K562 (cell line): ENCODE results near the gene ANKRD13B. TPM values are rescaled to one million over a fixed set of nuclear protein-coding genes. Genes with fewer than 3 reads are reported as not detected.
A peak's percentile ranks its signal among the peaks of the same experiment; 100 is the strongest.

ENCODE experiments used
- CBFB ChIP-seq: sonication (generic); formaldehyde crosslinking; IDR thresholded peaks from 2 replicates; pipeline ENCODE4 v1.4.0; 2020; ENCODE audit warnings: mild to moderate bottlenecking, missing genetic modification reagents
- HMG20A ChIP-seq: fragments of 450-650 bp; formaldehyde crosslinking; conservative IDR thresholded peaks from 2 replicates; pipeline ENCODE4 v1.4.0; 2020; ENCODE audit warnings: mild to moderate bottlenecking, mixed read lengths
- HNRNPH1 ChIP-seq: fragments of 200-400 bp; formaldehyde crosslinking; optimal IDR thresholded peaks from 2 replicates; pipeline ENCODE3; 2017; ENCODE audit warnings: low read depth, mild to moderate bottlenecking, low read length, moderate library complexity
- NFIX ChIP-seq: fragments of 250-450 bp; sonication (Bioruptor Pico); IDR thresholded peaks from 2 replicates; pipeline ENCODE4 v1.4.0; 2020; ENCODE audit warnings: low read depth, mild to moderate bottlenecking, moderate library complexity
- NR2C2 ChIP-seq, 2 experiments: fragments of 200-800 bp in 1 of 2; sonication (Bioruptor generic) in 1 of 2; sonication (generic) in 1 of 2; formaldehyde crosslinking in 1 of 2; IDR thresholded peaks; 2 replicates each; pipeline versions ENCODE4 v1.6.1 to v1.8.0; 2016 to 2022; ENCODE audit warnings: mild to moderate bottlenecking in 1 of 2, missing compliant biosample characterization in 1 of 2, missing genetic modification characterization in 1 of 2, missing genetic modification reagents in 1 of 2
- PML ChIP-seq: IDR thresholded peaks from 2 replicates; pipeline ENCODE4 v1.6.1; 2012; ENCODE audit warnings: low read length, inconsistent platforms
- POLR2G ChIP-seq: fragments of 200-400 bp; formaldehyde crosslinking; IDR thresholded peaks from 2 replicates; pipeline ENCODE4 v1.6.1; 2017; ENCODE audit warnings: low read depth, mild to moderate bottlenecking, antibody characterized with exemption, low read length, moderate library complexity
- RBM22 ChIP-seq: fragments of 200-400 bp; formaldehyde crosslinking; IDR thresholded peaks from 2 replicates; pipeline ENCODE4 v1.6.1; 2018; ENCODE audit warnings: low read length, low read depth; ENCODE audit not compliant: poor library complexity, severe bottlenecking
- SMC3 ChIP-seq: conservative IDR thresholded peaks from 2 replicates; pipeline ENCODE4 v1.6.1; 2011; ENCODE audit warnings: low read depth, low read length, improper control_type of control experiment; ENCODE audit not compliant: insufficient read depth
- STAG1 ChIP-seq: sonication (generic); formaldehyde crosslinking; IDR thresholded peaks from 2 replicates; pipeline ENCODE4 v1.5.0; 2020; ENCODE audit warnings: missing genetic modification reagents, borderline replicate concordance
- THRB ChIP-seq: fragments of 450-650 bp; formaldehyde crosslinking; conservative IDR thresholded peaks from 2 replicates; pipeline ENCODE4 v1.4.0; 2022; ENCODE audit warnings: mild to moderate bottlenecking, missing genetic modification characterization
- ZNF174 ChIP-seq: fragments of 250-450 bp; sonication (Bioruptor Pico); IDR thresholded peaks from 2 replicates; pipeline ENCODE4 v1.4.0; 2020; ENCODE audit warnings: mild to moderate bottlenecking
- ZNF274 ChIP-seq: IDR thresholded peaks from 2 replicates; pipeline ENCODE4 v1.6.1; 2011; ENCODE audit warnings: low read depth, mild to moderate bottlenecking, low read length, moderate library complexity, borderline replicate concordance
- ZNF282 ChIP-seq: sonication (generic); formaldehyde crosslinking; IDR thresholded peaks from 2 replicates; pipeline ENCODE4 v1.8.1; 2023; ENCODE audit warnings: missing genetic modification reagents
- ZNF785 ChIP-seq: fragments of 250-450 bp; sonication (Bioruptor Pico); IDR thresholded peaks from 2 replicates; pipeline ENCODE4 v1.4.0; 2020; ENCODE audit warnings: mild to moderate bottlenecking
- polyA plus RNA-seq, 8 experiments: library from polyadenylated mRNA; depleted of rRNA in 4 of 8; stranded (reverse) in 5 of 8; unstranded in 3 of 8; fragments of >200 nt; fragmentation: Nextera tagmentation in 2 of 8; fragmentation: Illumina TruSeq in 1 of 8; extraction: Ambion mirVana in 2 of 8; extraction: Trizol in 1 of 8; gene quantifications; 2 replicates each; pipeline versions ENCODE4 v1.2.1 to v1.2.3, GENCODE V29; 2011 to 2014; ENCODE audit warnings: inconsistent platforms in 1 of 8, missing spikeins in 1 of 8
- total RNA-seq, 7 experiments: library from RNA; depleted of rRNA in 6 of 7; stranded (reverse); fragments of >200 nt in 6 of 7; fragmentation: Illumina TruSeq in 2 of 7; extraction: Trizol in 2 of 7; gene quantifications; 2 replicates each; pipeline versions ENCODE4 v1.2.1 to v1.2.3, GENCODE V29; 2011 to 2021; ENCODE audit warnings: low replicate concordance in 1 of 7
- TF ChIP-seq, protein P1 (sequence below): fragments of 450-650 bp; IDR thresholded peaks from 2 replicates; pipeline ENCODE4 v1.6.1; 2016; ENCODE audit warnings: low read depth, mild to moderate bottlenecking, moderate library complexity
- TF ChIP-seq, protein P2 (sequence below): sonication (generic); formaldehyde crosslinking; IDR thresholded peaks from 2 replicates; pipeline ENCODE4 v1.8.0; 2022; ENCODE audit warnings: mild to moderate bottlenecking, missing genetic modification reagents
- TF ChIP-seq, protein P3 (sequence below), 2 experiments: fragments of 450-650 bp in 1 of 2; IDR thresholded peaks; 2 replicates each; pipeline ENCODE4 v1.6.1; 2011 to 2017; ENCODE audit warnings: low read depth in 2 of 2, antibody characterized with exemption in 1 of 2, borderline replicate concordance in 1 of 2, low read length in 1 of 2, mild to moderate bottlenecking in 1 of 2, mixed read lengths in 1 of 2; ENCODE audit not compliant: control insufficient read depth in 1 of 2

ANKRD13B gene
- total and polyA plus RNA-seq, 9 of the 15 experiments (the other 6 are each of a cell fraction or from before 2014, with no cell fraction given), result 0.15 to 28.1 (median 4.6) TPM

DNA sequence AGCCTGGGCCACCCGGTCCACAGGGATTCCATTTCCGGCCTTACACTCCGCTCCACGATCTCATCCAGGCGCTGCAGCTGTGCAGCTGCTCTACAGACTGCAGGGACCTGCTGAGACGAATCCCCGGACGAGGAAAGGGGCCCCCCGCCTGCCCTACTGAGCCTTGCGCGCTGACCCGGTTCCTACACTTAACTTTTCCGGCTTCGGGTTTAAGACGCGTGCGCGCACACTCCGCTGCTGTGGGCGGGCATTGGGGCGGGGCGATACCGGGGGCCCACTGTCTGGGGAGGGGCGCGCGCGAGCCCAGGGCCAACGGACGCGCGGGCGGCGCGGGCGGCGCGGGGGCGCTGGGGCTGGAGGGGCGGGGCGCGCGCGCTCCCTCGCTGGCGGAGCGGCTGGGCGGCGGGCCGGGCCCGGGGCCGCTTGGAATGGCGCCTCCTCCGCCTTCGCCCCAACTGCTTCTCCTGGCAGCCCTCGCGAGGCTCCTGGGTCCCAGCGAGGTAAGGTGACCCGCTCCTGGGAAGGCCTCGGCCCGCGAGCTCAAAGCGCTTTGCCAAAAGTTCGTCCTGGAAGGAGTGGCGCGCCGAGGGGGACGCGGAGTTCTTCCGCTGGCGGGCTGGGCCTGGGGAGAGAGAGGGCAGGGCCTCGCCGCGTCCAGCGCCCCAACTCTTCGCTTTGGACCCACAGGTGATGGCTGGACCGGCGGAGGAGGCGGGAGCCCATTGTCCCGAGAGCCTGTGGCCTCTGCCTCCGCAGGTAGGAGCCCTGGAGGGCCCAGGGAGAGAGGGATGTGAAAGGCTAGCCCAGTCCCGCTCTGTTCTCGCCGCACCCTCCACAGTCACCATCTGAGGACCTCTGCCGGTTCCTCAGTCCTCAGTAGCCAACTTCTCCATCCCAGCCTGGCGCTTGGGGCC is 24.3 kb upstream of the ANKRD13B start, which contains the start of gene TP53I13 (continued):
- TF ChIP-seq THRB (CRISPR knock-in tag), result no peak
- no peak for TF ChIP-seq CBFB (CRISPR knock-in tag)
- no peak for TF ChIP-seq HMG20A
- TF ChIP-seq, protein P1, sequence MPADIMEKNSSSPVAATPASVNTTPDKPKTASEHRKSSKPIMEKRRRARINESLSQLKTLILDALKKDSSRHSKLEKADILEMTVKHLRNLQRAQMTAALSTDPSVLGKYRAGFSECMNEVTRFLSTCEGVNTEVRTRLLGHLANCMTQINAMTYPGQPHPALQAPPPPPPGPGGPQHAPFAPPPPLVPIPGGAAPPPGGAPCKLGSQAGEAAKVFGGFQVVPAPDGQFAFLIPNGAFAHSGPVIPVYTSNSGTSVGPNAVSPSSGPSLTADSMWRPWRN, result no peak
- TF ChIP-seq STAG1, result no peak
- no peak for TF ChIP-seq NFIX
- TF ChIP-seq ZNF274, result no peak
- TF ChIP-seq HNRNPH1, result no peak
- TF ChIP-seq, protein P2, sequence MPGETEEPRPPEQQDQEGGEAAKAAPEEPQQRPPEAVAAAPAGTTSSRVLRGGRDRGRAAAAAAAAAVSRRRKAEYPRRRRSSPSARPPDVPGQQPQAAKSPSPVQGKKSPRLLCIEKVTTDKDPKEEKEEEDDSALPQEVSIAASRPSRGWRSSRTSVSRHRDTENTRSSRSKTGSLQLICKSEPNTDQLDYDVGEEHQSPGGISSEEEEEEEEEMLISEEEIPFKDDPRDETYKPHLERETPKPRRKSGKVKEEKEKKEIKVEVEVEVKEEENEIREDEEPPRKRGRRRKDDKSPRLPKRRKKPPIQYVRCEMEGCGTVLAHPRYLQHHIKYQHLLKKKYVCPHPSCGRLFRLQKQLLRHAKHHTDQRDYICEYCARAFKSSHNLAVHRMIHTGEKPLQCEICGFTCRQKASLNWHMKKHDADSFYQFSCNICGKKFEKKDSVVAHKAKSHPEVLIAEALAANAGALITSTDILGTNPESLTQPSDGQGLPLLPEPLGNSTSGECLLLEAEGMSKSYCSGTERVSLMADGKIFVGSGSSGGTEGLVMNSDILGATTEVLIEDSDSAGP (CRISPR knock-in tag), result no peak
- no peak for TF ChIP-seq ZNF174
- TF ChIP-seq NR2C2 (CRISPR knock-in tag; IDR thresholded peaks at IDR 0.05), result no peak
- TF ChIP-seq NR2C2 (tag; IDR thresholded peaks at IDR 0.05), result no peak; the same call in 1 of the 2 replicates
- peak; percentile 83 for TF ChIP-seq POLR2G
- no peak for TF ChIP-seq ZNF785
- TF ChIP-seq RBM22, result no peak
- TF ChIP-seq, protein P3, sequence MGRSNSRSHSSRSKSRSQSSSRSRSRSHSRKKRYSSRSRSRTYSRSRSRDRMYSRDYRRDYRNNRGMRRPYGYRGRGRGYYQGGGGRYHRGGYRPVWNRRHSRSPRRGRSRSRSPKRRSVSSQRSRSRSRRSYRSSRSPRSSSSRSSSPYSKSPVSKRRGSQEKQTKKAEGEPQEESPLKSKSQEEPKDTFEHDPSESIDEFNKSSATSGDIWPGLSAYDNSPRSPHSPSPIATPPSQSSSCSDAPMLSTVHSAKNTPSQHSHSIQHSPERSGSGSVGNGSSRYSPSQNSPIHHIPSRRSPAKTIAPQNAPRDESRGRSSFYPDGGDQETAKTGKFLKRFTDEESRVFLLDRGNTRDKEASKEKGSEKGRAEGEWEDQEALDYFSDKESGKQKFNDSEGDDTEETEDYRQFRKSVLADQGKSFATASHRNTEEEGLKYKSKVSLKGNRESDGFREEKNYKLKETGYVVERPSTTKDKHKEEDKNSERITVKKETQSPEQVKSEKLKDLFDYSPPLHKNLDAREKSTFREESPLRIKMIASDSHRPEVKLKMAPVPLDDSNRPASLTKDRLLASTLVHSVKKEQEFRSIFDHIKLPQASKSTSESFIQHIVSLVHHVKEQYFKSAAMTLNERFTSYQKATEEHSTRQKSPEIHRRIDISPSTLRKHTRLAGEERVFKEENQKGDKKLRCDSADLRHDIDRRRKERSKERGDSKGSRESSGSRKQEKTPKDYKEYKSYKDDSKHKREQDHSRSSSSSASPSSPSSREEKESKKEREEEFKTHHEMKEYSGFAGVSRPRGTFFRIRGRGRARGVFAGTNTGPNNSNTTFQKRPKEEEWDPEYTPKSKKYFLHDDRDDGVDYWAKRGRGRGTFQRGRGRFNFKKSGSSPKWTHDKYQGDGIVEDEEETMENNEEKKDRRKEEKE (IDR thresholded peaks at IDR 0.05; ENCODE audit: borderline replicate concordance in 1 of 2, control insufficient read depth in 1 of 2, low read depth in 2 of 2, low read length in 1 of 2), result no peak
- 0 out of 2 replicates have a peak, but pooled peaks have one; percentile 28 for TF ChIP-seq PML
- TF ChIP-seq SMC3, result no peak
- TF ChIP-seq ZNF282 (CRISPR knock-in tag), result no peak
